Lung (tissue), 12 donors: ENCODE results near the gene TSR3. TPM values are rescaled to one million over a fixed set of nuclear protein-coding genes. Genes with fewer than 3 reads are reported as not detected.

Experiments used
- ATAC-seq: fragments of 200-7000 bp; cut with Tn5 transposase; one replicate; pipeline ENCODE4 v1.9.1; 2020; ENCODE audit warnings: moderate number of reproducible peaks; ENCODE audit not compliant: insufficient read depth, low FRiP score
- DNase-seq, 3 donors: peaks; one replicate each; pipeline ENCODE4 v3.0.0-alpha.2; 2013 to 2017
- H3K27ac ChIP-seq, 2 donors: one replicate each; pipeline ENCODE4 v1.5.1; 2013; ENCODE audit warnings: mild to moderate bottlenecking in 2 of 2, moderate library complexity in 2 of 2, control low read depth in 1 of 2, inconsistent platforms in 1 of 2, low read depth in 1 of 2, low read length in 1 of 2
- H3K27me3 ChIP-seq, 3 donors: one replicate each; pipeline ENCODE4 v1.5.1; 2013; ENCODE audit warnings: low read length in 2 of 3; ENCODE audit not compliant: control insufficient read depth in 3 of 3, insufficient read depth in 3 of 3
- H3K36me3 ChIP-seq, 4 donors: one replicate each; pipeline ENCODE4 v1.5.1; 2013; ENCODE audit warnings: low read length in 4 of 4, mild to moderate bottlenecking in 1 of 4, moderate library complexity in 1 of 4; ENCODE audit not compliant: control insufficient read depth in 4 of 4, insufficient read depth in 4 of 4
- H3K4me1 ChIP-seq, 5 donors: one replicate each; pipeline ENCODE4 v1.5.1; 2013; ENCODE audit warnings: low read length in 5 of 5, mild to moderate bottlenecking in 2 of 5, moderate library complexity in 1 of 5; ENCODE audit not compliant: control insufficient read depth in 5 of 5, insufficient read depth in 5 of 5
- H3K4me3 ChIP-seq: one replicate; pipeline ENCODE4 v1.5.1; 2013; ENCODE audit warnings: mild to moderate bottlenecking, control low read depth, moderate library complexity
- H3K9ac ChIP-seq, 2 donors: one replicate each; pipeline ENCODE4 v1.5.1; 2013; ENCODE audit warnings: low read length in 2 of 2, control low read depth in 1 of 2; ENCODE audit not compliant: insufficient read depth in 1 of 2
- H3K9me3 ChIP-seq, 4 donors: one replicate each; pipeline ENCODE4 v1.5.1; 2013; ENCODE audit warnings: low read length in 3 of 4, mild to moderate bottlenecking in 1 of 4, moderate library complexity in 1 of 4; ENCODE audit not compliant: control insufficient read depth in 4 of 4, insufficient read depth in 3 of 4
- CTCF ChIP-seq: IDR thresholded peaks from 2 replicates; pipeline ENCODE4 v1.5.1; 2012; ENCODE audit warnings: mild to moderate bottlenecking; ENCODE audit errors: control extremely low read depth, extremely low read depth
- WGBS, 2 donors: extraction: QIAGEN DNeasy Blood & Tissue Kit; methylation state at CpG; one replicate each; pipeline ENCODE4 v1.1.7; 2013; 5-methylcytosine and 5-hydroxymethylcytosine counted together
- polyA plus RNA-seq, 2 donors: library from polyadenylated mRNA; stranded (reverse); fragments of 200-250 nt; gene quantifications; one replicate each; pipeline ENCODE4 v1.2.1, GENCODE V29; 2013
- total RNA-seq, 2 donors: library from RNA; depleted of rRNA in 1 of 2; stranded (reverse); fragments of >200 nt in 1 of 2; gene quantifications; one replicate each; pipeline ENCODE4 v1.2.1, GENCODE V29; 2014 to 2021
- donor health status: control.
- donor health status: control.
- donor health status: Bipolar disorder and iron deficiency.
- donor health status: healthy.
- donor health status: DM: yes; HTN: yes; CAD: no.

The TSR3 gene
- total and polyA plus RNA-seq, 4 donors = 32.5 to 66.4 (median 56.6) TPM

- H3K27ac ChIP-seq = no peak overlapping the region
- peaks cover 0 to 7% (median 2%) of the 10 kb centered on the region in 5 donors for H3K4me1 ChIP-seq
- TF ChIP-seq CTCF = no peak
- WGBS, 2 donors = 85 to 88% methylated on average over 33 of the region's 33 CpGs
- H3K27me3 ChIP-seq = no peaks in the 10 kb centered on the region
- no peak for DNase-seq
- H3K9ac ChIP-seq = no peak overlapping the region
- ATAC-seq = no peak
- no peaks in the 10 kb centered on the region for H3K9me3 ChIP-seq
- H3K36me3 ChIP-seq = peaks cover 0 to 12% (median 0%) of the 10 kb centered on the region in 4 donors
- H3K4me3 ChIP-seq = no peak overlapping the region
Measured at GRCh38 chr16:1356061-1356900, 4.6 kb upstream of the TSR3 start.

- WGBS, 2 donors = 87 to 88% methylated on average over 15 of the region's 15 CpGs
- peaks cover 4 to 12% (median 6%) of the 10 kb centered on the region in 5 donors for H3K4me1 ChIP-seq
Measured at GRCh38 chr16:1355591-1355990, 3.9 kb upstream of the TSR3 start.

GRCh38 chr16:1354815-1355540, 3.3 kb upstream of the TSR3 start:
- H3K4me3 ChIP-seq = no peak overlapping the region
- WGBS, 2 donors = 89 to 93% methylated on average over 49 of the region's 49 CpGs
- peaks cover 0 to 7% (median 6%) of the 10 kb centered on the region in 4 donors for H3K36me3 ChIP-seq
- H3K4me1 ChIP-seq = peaks cover 4 to 17% (median 6%) of the 10 kb centered on the region in 5 donors
- no peak for DNase-seq
- no peak for TF ChIP-seq CTCF
- H3K9me3 ChIP-seq = no peaks in the 10 kb centered on the region
- no peak for ATAC-seq
- H3K27ac ChIP-seq = no peak overlapping the region
- H3K27me3 ChIP-seq = no peaks in the 10 kb centered on the region
- no peak overlapping the region for H3K9ac ChIP-seq

More at GRCh38 chr16:1355591-1355990, 3.9 kb upstream of the TSR3 start:
- peaks cover 0 to 7% (median under 1%) of the 10 kb centered on the region in 4 donors for H3K36me3 ChIP-seq
- H3K9ac ChIP-seq = no peak overlapping the region
- H3K27me3 ChIP-seq = no peaks in the 10 kb centered on the region
- H3K4me3 ChIP-seq = no peak overlapping the region
- ATAC-seq (no peak), DNase-seq (no peak)
- no peak for TF ChIP-seq CTCF
- no peak overlapping the region for H3K27ac ChIP-seq
- no peaks in the 10 kb centered on the region for H3K9me3 ChIP-seq
